GM21825 (cell line): ENCODE measurements around the gene LRRC47.

Experiments
- ATAC-seq: cut with Tn5 transposase; IDR thresholded peaks from one replicate; pipeline ENCODE4 v1.9.1; 2021; ENCODE audit warnings: mild to moderate bottlenecking, moderate library complexity; ENCODE audit not compliant: unreplicated experiment

The LRRC47 gene

GRCh38 chr1:3773572-3774275 lies 22.6 kb downstream of the LRRC47 start:
- ATAC-seq = no peak

- peak; percentile 20 for ATAC-seq
Measured at GRCh38 chr1:3772715-3773571, 23.4 kb downstream of the LRRC47 start, which contains the start of gene SMIM1. Gene SMIM1 (plus strand): TSS chr1:3772749. CDS start chr1:3775374, 2,625 bp downstream.

GRCh38 chr1:3772027-3772714 lies 24.1 kb downstream of the LRRC47 start:
- peak; percentile 53 for ATAC-seq

- ATAC-seq = no peak
Measured at GRCh38 chr1:3771108-3772026, 24.9 kb downstream of the LRRC47 start.

GRCh38 chr1:3770047-3770765 lies 26.1 kb downstream of the LRRC47 start:
- no peak for ATAC-seq

GRCh38 chr1:3768811-3769390 lies 27.4 kb downstream of the LRRC47 start:
- ATAC-seq = no peak

GRCh38 chr1:3767328-3767925 lies 28.9 kb downstream of the LRRC47 start:
- no peak for ATAC-seq

GRCh38 chr1:3763351-3764125 lies 32.8 kb downstream of the LRRC47 start:
- no peak for ATAC-seq

GRCh38 chr1:3762873-3763228 lies 33.4 kb downstream of the LRRC47 start:
- no peak for ATAC-seq

- no peak for ATAC-seq
Measured at GRCh38 chr1:3762151-3762872, 34.0 kb downstream of the LRRC47 start.

GRCh38 chr1:3761296-3762010 lies 34.8 kb downstream of the LRRC47 start:
- ATAC-seq = no peak

- no peak for ATAC-seq
Measured at GRCh38 chr1:3759796-3760195, 36.5 kb downstream of the LRRC47 start.

GRCh38 chr1:3759164-3759563 lies 37.1 kb downstream of the LRRC47 start:
- no peak for ATAC-seq

- no peak for ATAC-seq
Measured at GRCh38 chr1:3756394-3756793, 39.9 kb downstream of the LRRC47 start.

- no peak for ATAC-seq
Measured at GRCh38 chr1:3753656-3754454, 42.4 kb downstream of the LRRC47 start.

- ATAC-seq = no peak
Measured at GRCh38 chr1:3752400-3752945, 43.8 kb downstream of the LRRC47 start, which contains the start of gene CCDC27. Gene CCDC27 (plus strand): TSS chr1:3752450. CDS start chr1:3752482, 32 bp downstream.
